Activated naive CD8-positive, alpha-beta T cell treated with anti-CD3 and anti-CD28 coated beads for 36 hours (primary cell): ENCODE data around the gene KRT86. TPM values are rescaled to one million over a fixed set of nuclear protein-coding genes. Genes with fewer than 3 reads are reported as not detected.
"Not testable (repeated sequence)": the region's sequence is repeated elsewhere in the genome, so short reads cannot be mapped to it uniquely, and the experiment has no call there.

Experiments used
- DNase-seq: peaks from one replicate; pipeline ENCODE4 v3.0.0; 2021
- H3K27ac Mint-ChIP-seq: one replicate; pipeline ENCODE4 v1.8.0; 2022; ENCODE audit warnings: mild to moderate bottlenecking, moderate library complexity, mixed read lengths
- H3K27me3 Mint-ChIP-seq: one replicate; pipeline ENCODE4 v1.8.0; 2022; ENCODE audit warnings: mild to moderate bottlenecking, mixed read lengths
- H3K36me3 Mint-ChIP-seq: one replicate; pipeline ENCODE4 v1.8.0; 2021; ENCODE audit warnings: mild to moderate bottlenecking, mixed read lengths
- H3K4me1 Mint-ChIP-seq: one replicate; pipeline ENCODE4 v1.8.0; 2021; ENCODE audit warnings: mixed read lengths
- H3K4me3 Mint-ChIP-seq: one replicate; pipeline ENCODE4 v1.8.0; 2022; ENCODE audit warnings: mild to moderate bottlenecking, moderate library complexity, mixed read lengths
- H3K9me3 Mint-ChIP-seq: one replicate; pipeline ENCODE4 v1.8.0; 2022; ENCODE audit warnings: mixed read lengths
- total RNA-seq, 2 experiments: library from RNA; stranded (reverse); gene quantifications; one replicate each; pipeline ENCODE4 v1.2.3, GENCODE V29; 2021

Gene KRT86
- total RNA-seq, 2 experiments from 2014 or later: not detected

- Mint-ChIP-seq H3K4me3 (no peak overlapping the region), H3K27me3 (no peaks in the 10 kb centered on the region)
These were observed 57.9 kb downstream of the KRT86 start for GRCh38 chr12:52332381-52332780.

GRCh38 chr12:52333321-52333720 lies 58.9 kb downstream of the KRT86 start:
- H3K4me3 Mint-ChIP-seq: no peak overlapping the region
- no peaks in the 10 kb centered on the region for H3K27me3 Mint-ChIP-seq
- no peak for DNase-seq
- H3K27ac Mint-ChIP-seq: no peak overlapping the region
- peaks cover 5% of the 10 kb centered on the region for H3K4me1 Mint-ChIP-seq
- peaks cover 3% of the 10 kb centered on the region for H3K9me3 Mint-ChIP-seq
- H3K36me3 Mint-ChIP-seq: no peaks in the 10 kb centered on the region

More at GRCh38 chr12:52332381-52332780, 57.9 kb downstream of the KRT86 start:
- no peak for DNase-seq
- H3K9me3 Mint-ChIP-seq: peaks cover 3% of the 10 kb centered on the region
- H3K36me3 Mint-ChIP-seq: no peaks in the 10 kb centered on the region
- no peak overlapping the region for H3K27ac Mint-ChIP-seq
- H3K4me1 Mint-ChIP-seq: peaks cover 9% of the 10 kb centered on the region

GRCh38 chr12:52334185-52334584 lies 59.7 kb downstream of the KRT86 start:
- no peaks in the 10 kb centered on the region for H3K27me3 Mint-ChIP-seq
- DNase-seq: no peak
- H3K4me1 Mint-ChIP-seq: peaks cover 5% of the 10 kb centered on the region
- H3K27ac Mint-ChIP-seq: no peak overlapping the region
- H3K36me3 Mint-ChIP-seq: no peaks in the 10 kb centered on the region
- peaks cover 3% of the 10 kb centered on the region for H3K9me3 Mint-ChIP-seq
- H3K4me3 Mint-ChIP-seq: no peak overlapping the region

DNA sequence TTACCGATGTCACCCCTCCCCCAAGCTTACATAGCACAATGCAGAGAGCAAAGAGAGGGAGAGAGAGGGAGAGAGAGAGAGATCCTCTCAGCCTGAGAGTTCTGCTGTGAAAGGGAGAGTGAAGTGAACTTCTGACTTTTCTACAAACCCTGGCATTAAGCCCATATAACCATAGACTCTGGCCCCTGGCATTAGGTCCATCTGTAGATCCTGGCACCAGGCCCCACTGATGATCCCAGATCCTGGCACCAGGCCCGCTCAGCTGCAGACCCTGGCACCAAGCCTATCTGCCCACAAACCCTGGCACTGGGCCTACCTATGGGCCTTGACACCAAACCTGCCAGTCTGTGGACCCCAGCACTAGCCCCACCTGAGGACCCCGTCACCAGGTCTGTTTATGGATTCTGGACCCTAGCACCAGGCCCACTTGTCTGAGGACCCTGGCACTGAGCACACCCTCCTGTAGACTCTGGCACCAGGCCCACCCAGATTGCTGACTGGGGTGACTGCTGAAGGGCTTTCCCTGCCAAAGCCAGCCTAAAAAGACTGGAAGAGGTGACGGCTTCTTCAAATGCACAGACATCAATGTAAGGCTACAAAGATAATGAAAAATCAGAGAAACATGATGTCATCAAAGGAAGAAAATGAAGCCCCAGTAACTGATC lies 61.3 kb downstream of the KRT86 start:
- Mint-ChIP-seq H3K4me1 (peaks cover 5% of the 10 kb centered on the region), H3K9me3 (peaks cover 3% of the 10 kb centered on the region), H3K27me3 (no peaks in the 10 kb centered on the region), H3K27ac (peak overlapping the region; percentile 36), H3K4me3 (no peak overlapping the region), H3K36me3 (no peaks in the 10 kb centered on the region)
- no peak for DNase-seq

DNA sequence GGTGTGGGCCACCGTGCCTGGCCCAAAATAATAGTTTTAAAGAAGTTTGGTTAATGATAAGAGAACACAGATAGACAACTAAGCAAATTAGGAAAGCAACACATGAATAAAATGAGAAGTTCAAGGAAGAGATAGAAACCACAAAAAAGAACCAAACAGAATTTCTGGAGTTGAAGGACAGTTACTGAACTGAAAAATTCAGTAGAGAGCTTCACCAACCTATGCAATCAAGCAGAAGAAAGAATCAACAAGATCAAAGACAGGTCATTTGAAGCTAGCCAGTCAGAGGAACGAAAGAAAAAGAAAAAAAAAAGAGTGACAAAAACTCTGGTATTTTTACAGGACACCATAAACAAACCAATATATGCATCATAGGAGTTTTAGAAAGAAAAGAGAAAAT lies 62.2 kb downstream of the KRT86 start:
- peaks cover 5% of the 10 kb centered on the region for H3K4me1 Mint-ChIP-seq
- no peak overlapping the region for H3K27ac Mint-ChIP-seq
- H3K27me3 Mint-ChIP-seq: no peaks in the 10 kb centered on the region
- peaks cover 3% of the 10 kb centered on the region for H3K9me3 Mint-ChIP-seq
- DNase-seq: no peak
- H3K36me3 Mint-ChIP-seq: no peaks in the 10 kb centered on the region
- H3K4me3 Mint-ChIP-seq: no peak overlapping the region

- H3K4me1 Mint-ChIP-seq: peaks cover 5% of the 10 kb centered on the region
- peaks cover 3% of the 10 kb centered on the region for H3K9me3 Mint-ChIP-seq
- H3K36me3 Mint-ChIP-seq: no peaks in the 10 kb centered on the region
- no peaks in the 10 kb centered on the region for H3K27me3 Mint-ChIP-seq
- H3K27ac Mint-ChIP-seq: no peak overlapping the region
- H3K4me3 Mint-ChIP-seq: no peak overlapping the region
- no peak for DNase-seq
These were observed 62.6 kb downstream of the KRT86 start for GRCh38 chr12:52337054-52337453.

- H3K36me3 Mint-ChIP-seq: no peaks in the 10 kb centered on the region
- no peak overlapping the region for H3K27ac Mint-ChIP-seq
- DNase-seq: no peak
- H3K27me3 Mint-ChIP-seq: no peaks in the 10 kb centered on the region
- H3K4me1 Mint-ChIP-seq: peaks cover 5% of the 10 kb centered on the region
- peaks cover 3% of the 10 kb centered on the region for H3K9me3 Mint-ChIP-seq
- no peak overlapping the region for H3K4me3 Mint-ChIP-seq
These were observed 64.0 kb downstream of the KRT86 start for GRCh38 chr12:52338241-52338960.

GRCh38 chr12:52341066-52341580 lies 66.7 kb downstream of the KRT86 start:
- Mint-ChIP-seq H3K4me1 (peaks cover 5% of the 10 kb centered on the region), H3K9me3 (peaks cover 3% of the 10 kb centered on the region), H3K27ac (no peak overlapping the region), H3K36me3 (no peaks in the 10 kb centered on the region), H3K4me3 (no peak overlapping the region), H3K27me3 (no peaks in the 10 kb centered on the region)
- no peak for DNase-seq

GRCh38 chr12:52342781-52343490 lies 68.5 kb downstream of the KRT86 start:
- Mint-ChIP-seq H3K27me3 (peaks cover under 1% of the 10 kb centered on the region), H3K36me3 (no peaks in the 10 kb centered on the region), H3K27ac (no peak overlapping the region), H3K4me1 (no peaks in the 10 kb centered on the region), H3K4me3 (no peak overlapping the region), H3K9me3 (no peaks in the 10 kb centered on the region)
- DNase-seq: no peak

GRCh38 chr12:52343550-52343949 lies 69.1 kb downstream of the KRT86 start:
- H3K4me3 Mint-ChIP-seq: no peak overlapping the region
- DNase-seq: no peak
- no peaks in the 10 kb centered on the region for H3K9me3 Mint-ChIP-seq
- H3K27me3 Mint-ChIP-seq: peaks cover 3% of the 10 kb centered on the region
- H3K4me1 Mint-ChIP-seq: no peaks in the 10 kb centered on the region
- no peak overlapping the region for H3K27ac Mint-ChIP-seq
- H3K36me3 Mint-ChIP-seq: no peaks in the 10 kb centered on the region

- Mint-ChIP-seq H3K27ac (no peak overlapping the region), H3K9me3 (no peaks in the 10 kb centered on the region), H3K4me1 (peaks cover under 1% of the 10 kb centered on the region), H3K36me3 (no peaks in the 10 kb centered on the region), H3K4me3 (no peak overlapping the region), H3K27me3 (peaks cover 3% of the 10 kb centered on the region)
- DNase-seq: no peak
These were observed 69.7 kb downstream of the KRT86 start for GRCh38 chr12:52344111-52344510.

DNA sequence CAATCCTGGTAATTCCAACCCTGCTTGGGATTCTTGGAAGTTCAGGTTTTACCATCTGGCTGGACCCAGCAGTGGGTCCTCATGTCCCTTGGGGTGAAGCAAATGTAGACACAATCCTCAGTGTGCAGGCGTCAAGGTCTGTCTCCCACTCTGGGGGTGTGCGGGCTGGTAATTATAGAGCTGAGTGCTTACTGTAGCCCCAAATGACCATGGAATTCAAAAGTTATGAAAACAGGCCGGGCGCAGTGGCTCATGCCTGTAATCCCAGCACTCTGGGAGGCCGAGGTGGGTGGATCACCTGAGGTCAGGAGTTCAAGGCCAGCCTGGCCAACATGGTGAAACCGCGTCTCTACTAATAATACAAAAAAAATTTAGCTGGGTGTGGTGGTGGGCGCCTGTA lies 70.6 kb downstream of the KRT86 start:
- H3K4me3 Mint-ChIP-seq, H3K27ac Mint-ChIP-seq, H3K27me3 Mint-ChIP-seq, DNase-seq, H3K36me3 Mint-ChIP-seq, H3K9me3 Mint-ChIP-seq, H3K4me1 Mint-ChIP-seq: not testable (repeated sequence)

DNA sequence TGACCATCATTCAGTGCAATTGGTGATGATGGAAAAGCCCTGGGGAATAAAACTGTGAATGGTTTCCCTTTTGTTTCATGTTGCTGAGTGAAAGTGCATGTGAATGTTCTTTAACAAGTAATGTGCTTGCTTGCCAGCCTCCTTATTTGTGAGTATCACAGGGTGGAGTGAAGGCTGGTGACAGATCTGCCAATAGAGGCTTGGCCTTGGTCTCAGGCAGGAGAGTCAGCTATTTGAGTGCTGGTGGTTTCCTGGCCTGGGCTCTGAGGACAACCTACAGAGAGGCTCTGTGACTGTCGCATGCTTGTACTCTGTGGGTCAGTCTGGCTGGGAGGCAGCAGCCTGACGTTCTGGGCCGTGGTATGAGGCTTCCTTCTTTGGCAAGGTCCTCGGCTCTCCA lies 72.1 kb downstream of the KRT86 start:
- peaks cover 3% of the 10 kb centered on the region for H3K27me3 Mint-ChIP-seq
- H3K9me3 Mint-ChIP-seq: no peaks in the 10 kb centered on the region
- no peak for DNase-seq
- no peak overlapping the region for H3K4me3 Mint-ChIP-seq
- peaks cover 9% of the 10 kb centered on the region for H3K4me1 Mint-ChIP-seq
- no peak overlapping the region for H3K27ac Mint-ChIP-seq
- no peaks in the 10 kb centered on the region for H3K36me3 Mint-ChIP-seq

DNA sequence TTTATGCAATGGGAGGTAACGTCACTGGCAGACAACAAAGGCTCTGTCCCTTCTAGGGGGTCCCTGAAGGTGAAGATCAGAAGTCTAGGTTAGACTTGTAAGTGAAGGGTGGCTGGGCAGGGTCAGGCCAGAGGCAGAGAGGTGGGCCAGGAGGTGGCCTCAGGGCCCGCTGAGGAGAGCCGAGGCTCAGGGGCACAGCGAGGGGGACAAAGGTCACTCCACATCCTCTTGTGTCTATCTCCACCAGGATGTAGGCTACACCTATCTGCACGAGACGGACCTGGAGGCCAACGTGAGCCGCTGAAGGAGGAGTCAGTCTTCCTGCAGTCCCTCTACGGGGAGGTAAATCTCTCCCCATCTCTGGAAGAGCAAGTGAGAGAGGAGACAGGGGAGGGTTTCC lies 72.6 kb downstream of the KRT86 start:
- Mint-ChIP-seq H3K4me3 (no peak overlapping the region), H3K27ac (no peak overlapping the region), H3K4me1 (peaks cover 13% of the 10 kb centered on the region), H3K36me3 (no peaks in the 10 kb centered on the region), H3K9me3 (no peaks in the 10 kb centered on the region), H3K27me3 (peaks cover 3% of the 10 kb centered on the region)
- DNase-seq: no peak
